ENCODE data around the gene KCNJ6.

KCNJ6 gene

DNA sequence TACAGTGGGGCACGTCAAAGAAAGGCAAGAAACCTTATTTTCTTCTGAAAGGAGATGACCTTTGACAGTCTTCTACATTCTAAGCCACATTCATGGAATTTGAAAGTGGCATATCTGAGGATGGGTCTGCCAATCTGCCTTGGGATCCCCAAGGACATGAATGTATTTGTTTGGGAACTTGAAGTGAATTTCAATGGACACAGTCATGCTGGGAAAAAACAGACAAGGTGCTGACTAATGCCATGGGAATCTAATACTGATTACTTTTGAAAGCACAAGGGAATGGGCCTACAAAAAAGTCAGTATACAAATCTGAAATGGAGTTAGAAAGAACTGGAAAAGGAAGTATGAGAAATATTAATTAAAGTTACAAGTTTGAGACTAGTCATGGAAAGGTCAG is 128.8 kb downstream of the KCNJ6 start:
- POLR2A ChIA-PET = no interaction called here
- Histone ChIP-seq H3K4me1 (ENCODE audit: control extremely low read depth in 1 of 4, control insufficient read depth in 4 of 4, insufficient read depth in 4 of 4, low read length in 3 of 4) (no peaks in the 10 kb centered on the region), H3K27me3 (replicated peaks in 2 of 5; ENCODE audit: control insufficient read depth in 4 of 5, insufficient read depth in 5 of 5, low read length in 4 of 5) (peaks cover 0 to 4% (median 0%) of the 10 kb centered on the region in 5 experiments), H3K27ac (ENCODE audit: insufficient read depth in 1 of 2, low read depth in 1 of 2, low read length in 2 of 2, poor library complexity in 1 of 2, severe bottlenecking in 2 of 2) (no peak overlapping the region), H3K36me3 (ENCODE audit: control insufficient read depth in 4 of 4, insufficient read depth in 4 of 4, low read length in 3 of 4) (no peaks in the 10 kb centered on the region), H3K4me3 (ENCODE audit: control insufficient read depth in 1 of 7, extremely low read depth in 1 of 7, insufficient read depth in 4 of 7, low read depth in 2 of 7, low read length in 6 of 7) (no peak overlapping the region), H3K9me3 (ENCODE audit: control extremely low read depth in 1 of 5, control insufficient read depth in 4 of 5, insufficient read depth in 2 of 5, low read depth in 1 of 5, low read length in 4 of 5) (peaks cover 0 to 8% (median 3%) of the 10 kb centered on the region in 5 experiments)
- WGBS (ENCODE audit: insufficient coverage) = 100% methylated on average over 1 of the region's 1 CpG
- CTCF ChIA-PET = no interaction called here
- DNase-seq = no peak

DNA sequence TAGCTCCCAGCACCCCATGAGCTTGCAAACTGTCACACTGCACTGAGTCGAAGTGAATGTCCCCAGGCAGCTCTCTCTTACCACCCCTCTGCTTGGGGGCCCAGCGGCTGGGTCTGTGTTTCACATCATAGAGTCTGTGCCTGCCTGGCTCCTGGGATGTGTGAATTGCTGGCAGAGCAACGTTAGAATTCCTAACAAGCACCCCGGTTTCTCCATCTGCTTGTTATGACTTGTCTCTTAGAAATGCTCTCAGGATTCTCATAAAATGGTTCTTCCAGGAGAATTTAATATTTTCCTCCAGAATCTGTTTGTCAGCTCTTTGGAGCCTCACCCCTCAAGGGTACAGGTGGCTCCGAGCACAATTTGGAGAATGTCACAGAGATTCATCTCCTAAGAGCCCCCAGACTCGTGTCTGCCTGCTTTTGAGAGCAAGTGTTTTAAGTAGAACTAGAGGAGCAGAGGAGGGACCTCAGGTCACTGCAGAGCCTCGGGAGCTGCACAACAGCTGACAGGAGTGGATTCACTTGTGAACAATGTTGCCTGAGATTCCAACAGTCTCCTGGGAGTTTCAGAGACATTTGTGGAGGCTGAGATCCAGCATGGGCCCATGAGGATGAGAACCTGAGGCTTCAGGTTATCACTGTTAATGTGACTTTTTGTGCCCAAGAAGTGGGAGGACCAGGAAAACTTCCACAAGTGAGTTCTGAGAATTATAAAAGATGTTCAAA is 131.5 kb downstream of the KCNJ6 start:
- WGBS (ENCODE audit: insufficient coverage) = 85% methylated on average over 7 of the region's 7 CpGs
- Histone ChIP-seq H3K9me3 (ENCODE audit: control extremely low read depth in 1 of 5, control insufficient read depth in 4 of 5, insufficient read depth in 2 of 5, low read depth in 1 of 5, low read length in 4 of 5) (peaks cover 2 to 16% (median 4%) of the 10 kb centered on the region in 5 experiments), H3K4me3 (ENCODE audit: control insufficient read depth in 1 of 7, extremely low read depth in 1 of 7, insufficient read depth in 4 of 7, low read depth in 2 of 7, low read length in 6 of 7) (no peak overlapping the region), H3K27me3 (replicated peaks in 2 of 5; ENCODE audit: control insufficient read depth in 4 of 5, insufficient read depth in 5 of 5, low read length in 4 of 5) (peaks cover 0 to 2% (median 0%) of the 10 kb centered on the region in 5 experiments), H3K27ac (ENCODE audit: insufficient read depth in 1 of 2, low read depth in 1 of 2, low read length in 2 of 2, poor library complexity in 1 of 2, severe bottlenecking in 2 of 2) (no peak overlapping the region), H3K36me3 (ENCODE audit: control insufficient read depth in 4 of 4, insufficient read depth in 4 of 4, low read length in 3 of 4) (no peaks in the 10 kb centered on the region), H3K4me1 (ENCODE audit: control extremely low read depth in 1 of 4, control insufficient read depth in 4 of 4, insufficient read depth in 4 of 4, low read length in 3 of 4) (no peaks in the 10 kb centered on the region)
- CTCF ChIA-PET = no interaction called here
- no peak for DNase-seq
- POLR2A ChIA-PET = interaction anchor here (0.5 kb wide), 1 partner anchor 1488 kb away, joined by 3 read pairs; no protein-coding TSS in a partner anchor

DNA sequence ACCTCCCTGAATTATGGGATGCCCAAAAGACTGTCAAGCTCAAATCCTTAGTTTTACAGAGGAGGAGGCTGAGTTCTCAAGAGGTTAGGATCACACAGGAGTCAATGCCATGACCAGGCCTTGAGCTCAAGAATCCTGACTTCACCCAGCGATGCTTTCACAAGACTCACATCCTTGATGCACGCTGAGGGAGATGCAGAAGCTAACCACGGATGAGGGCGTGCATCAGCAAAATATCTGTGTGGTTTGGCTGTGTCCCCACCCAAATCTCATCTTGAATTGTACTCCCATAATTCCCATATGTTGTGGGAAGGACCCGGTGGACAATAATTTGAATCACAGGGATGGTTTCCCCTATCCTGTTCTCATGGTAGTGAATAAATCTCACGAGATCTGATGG is 133.2 kb downstream of the KCNJ6 start:
- no peak overlapping the region for H3K27ac ChIP-seq (ENCODE audit: insufficient read depth in 1 of 2, low read depth in 1 of 2, low read length in 2 of 2, poor library complexity in 1 of 2, severe bottlenecking in 2 of 2)
- peaks cover 0 to 16% (median 2%) of the 10 kb centered on the region in 5 experiments for H3K9me3 ChIP-seq (ENCODE audit: control extremely low read depth in 1 of 5, control insufficient read depth in 4 of 5, insufficient read depth in 2 of 5, low read depth in 1 of 5, low read length in 4 of 5)
- CTCF ChIA-PET = interaction anchor here (1.3 kb wide), 1 partner anchor 70 kb away, joined by 5 read pairs; no protein-coding TSS in a partner anchor
- POLR2A ChIA-PET = interaction anchor here (0.7 kb wide), 1 partner anchor 45 kb away, joined by 3 read pairs; no protein-coding TSS in a partner anchor
- H3K4me3 ChIP-seq (ENCODE audit: control insufficient read depth in 1 of 7, extremely low read depth in 1 of 7, insufficient read depth in 4 of 7, low read depth in 2 of 7, low read length in 6 of 7) = no peak overlapping the region
- H3K27me3 ChIP-seq (replicated peaks in 2 of 5; ENCODE audit: control insufficient read depth in 4 of 5, insufficient read depth in 5 of 5, low read length in 4 of 5) = peaks cover 0 to 4% (median 0%) of the 10 kb centered on the region in 5 experiments
- no peaks in the 10 kb centered on the region for H3K4me1 ChIP-seq (ENCODE audit: control extremely low read depth in 1 of 4, control insufficient read depth in 4 of 4, insufficient read depth in 4 of 4, low read length in 3 of 4)
- no peaks in the 10 kb centered on the region for H3K36me3 ChIP-seq (ENCODE audit: control insufficient read depth in 4 of 4, insufficient read depth in 4 of 4, low read length in 3 of 4)
- 94% methylated on average over 6 of the region's 6 CpGs for WGBS (ENCODE audit: insufficient coverage)
- DNase-seq = no peak

DNA sequence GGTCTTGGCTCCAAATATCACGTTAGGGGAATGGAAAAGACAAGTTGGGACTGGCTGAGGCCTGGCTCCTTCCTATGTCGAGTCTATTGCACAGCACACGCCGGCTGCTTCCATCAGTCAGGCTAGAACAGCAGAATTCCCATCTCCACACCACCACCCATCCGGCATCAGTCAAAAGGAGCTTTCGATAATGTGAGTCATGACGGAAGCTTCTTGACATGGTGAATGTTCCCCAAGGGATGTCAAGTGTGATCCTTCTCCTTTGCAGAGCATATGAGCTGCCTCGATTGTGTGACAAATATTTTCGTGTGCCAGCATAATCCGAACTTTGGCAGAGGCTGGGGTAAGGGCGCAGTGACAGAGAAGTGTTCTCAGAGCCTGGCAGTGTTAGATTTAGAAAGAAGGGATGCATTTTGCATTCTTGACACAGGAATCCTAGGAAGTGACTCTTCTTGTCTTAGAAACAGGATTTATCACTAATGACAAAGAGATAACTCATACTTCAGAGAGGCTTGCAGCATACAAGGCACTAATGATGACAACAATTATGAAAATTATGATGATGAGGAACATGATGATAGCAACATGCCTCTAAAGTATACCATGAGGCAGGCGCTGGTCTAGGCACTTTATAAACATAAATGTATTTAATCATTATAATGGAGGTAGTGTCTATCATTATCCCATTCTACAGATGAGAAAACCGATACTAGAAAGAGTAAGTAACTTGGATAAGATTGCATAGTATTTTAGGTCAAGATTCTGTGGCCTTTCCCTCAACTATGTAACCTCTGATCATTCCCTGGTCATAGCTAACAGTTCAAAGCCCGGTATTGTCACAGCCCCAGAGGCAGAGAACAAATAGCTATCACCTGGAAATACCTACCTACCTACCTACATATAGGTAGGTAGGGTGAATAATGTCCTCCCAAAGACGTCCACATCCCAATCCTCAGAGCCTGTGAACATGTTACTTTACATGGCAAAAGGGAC is 135.0 kb downstream of the KCNJ6 start:
- H3K9me3 ChIP-seq (ENCODE audit: control extremely low read depth in 1 of 5, control insufficient read depth in 4 of 5, insufficient read depth in 2 of 5, low read depth in 1 of 5, low read length in 4 of 5) = peaks cover 0 to 16% (median 2%) of the 10 kb centered on the region in 5 experiments
- H3K4me1 ChIP-seq (ENCODE audit: control extremely low read depth in 1 of 4, control insufficient read depth in 4 of 4, insufficient read depth in 4 of 4, low read length in 3 of 4) = no peaks in the 10 kb centered on the region
- DNase-seq = no peak
- POLR2A ChIA-PET = no interaction called here
- H3K4me3 ChIP-seq (ENCODE audit: control insufficient read depth in 1 of 7, extremely low read depth in 1 of 7, insufficient read depth in 4 of 7, low read depth in 2 of 7, low read length in 6 of 7) = no peak overlapping the region
- CTCF ChIA-PET = interaction anchor here (1.3 kb wide), 1 partner anchor 69 kb away, joined by 5 read pairs; no protein-coding TSS in a partner anchor
- no peaks in the 10 kb centered on the region for H3K36me3 ChIP-seq (ENCODE audit: control insufficient read depth in 4 of 4, insufficient read depth in 4 of 4, low read length in 3 of 4)
- no peak overlapping the region for H3K27ac ChIP-seq (ENCODE audit: insufficient read depth in 1 of 2, low read depth in 1 of 2, low read length in 2 of 2, poor library complexity in 1 of 2, severe bottlenecking in 2 of 2)
- 93% methylated on average over 11 of the region's 15 CpGs for WGBS (ENCODE audit: insufficient coverage)
- H3K27me3 ChIP-seq (replicated peaks in 2 of 5; ENCODE audit: control insufficient read depth in 4 of 5, insufficient read depth in 5 of 5, low read length in 4 of 5) = peaks cover 0 to 7% (median 0%) of the 10 kb centered on the region in 5 experiments

DNA sequence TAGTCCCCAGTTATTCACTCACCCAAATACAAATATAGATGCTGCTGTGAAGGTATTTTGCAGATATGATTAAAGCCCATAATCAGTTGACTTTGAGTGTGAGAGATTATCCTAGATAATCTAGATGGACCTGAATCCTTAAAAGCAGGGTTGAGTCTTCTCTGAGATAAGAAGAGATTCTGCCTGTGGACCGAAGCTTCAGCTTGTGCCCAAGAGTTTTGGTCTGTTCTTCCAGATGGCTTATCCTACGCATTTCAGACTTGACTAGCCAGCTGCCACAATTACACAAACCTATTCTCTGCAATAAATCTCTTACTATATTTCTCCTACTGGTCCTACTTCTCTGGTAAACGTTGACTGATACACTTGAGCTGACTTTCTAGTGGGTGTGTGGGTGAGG is 145.1 kb downstream of the KCNJ6 start:
- POLR2A ChIA-PET = no interaction called here
- 100% methylated on average over 2 of the region's 3 CpGs for WGBS (ENCODE audit: insufficient coverage)
- H3K4me1 ChIP-seq (ENCODE audit: control extremely low read depth in 1 of 4, control insufficient read depth in 4 of 4, insufficient read depth in 4 of 4, low read length in 3 of 4) = no peaks in the 10 kb centered on the region
- no peak overlapping the region for H3K27ac ChIP-seq (ENCODE audit: insufficient read depth in 1 of 2, low read depth in 1 of 2, low read length in 2 of 2, poor library complexity in 1 of 2, severe bottlenecking in 2 of 2)
- no peak for DNase-seq
- H3K27me3 ChIP-seq (replicated peaks in 2 of 5; ENCODE audit: control insufficient read depth in 4 of 5, insufficient read depth in 5 of 5, low read length in 4 of 5) = peaks cover 0 to 8% (median 0%) of the 10 kb centered on the region in 5 experiments
- CTCF ChIA-PET = interaction anchor here (1.5 kb wide), 1 partner anchor 16 kb away, joined by 3 read pairs; no protein-coding TSS in a partner anchor
- H3K9me3 ChIP-seq (ENCODE audit: control extremely low read depth in 1 of 5, control insufficient read depth in 4 of 5, insufficient read depth in 2 of 5, low read depth in 1 of 5, low read length in 4 of 5) = no peaks in the 10 kb centered on the region
- no peaks in the 10 kb centered on the region for H3K36me3 ChIP-seq (ENCODE audit: control insufficient read depth in 4 of 4, insufficient read depth in 4 of 4, low read length in 3 of 4)
- no peak overlapping the region for H3K4me3 ChIP-seq (ENCODE audit: control insufficient read depth in 1 of 7, extremely low read depth in 1 of 7, insufficient read depth in 4 of 7, low read depth in 2 of 7, low read length in 6 of 7)

DNA sequence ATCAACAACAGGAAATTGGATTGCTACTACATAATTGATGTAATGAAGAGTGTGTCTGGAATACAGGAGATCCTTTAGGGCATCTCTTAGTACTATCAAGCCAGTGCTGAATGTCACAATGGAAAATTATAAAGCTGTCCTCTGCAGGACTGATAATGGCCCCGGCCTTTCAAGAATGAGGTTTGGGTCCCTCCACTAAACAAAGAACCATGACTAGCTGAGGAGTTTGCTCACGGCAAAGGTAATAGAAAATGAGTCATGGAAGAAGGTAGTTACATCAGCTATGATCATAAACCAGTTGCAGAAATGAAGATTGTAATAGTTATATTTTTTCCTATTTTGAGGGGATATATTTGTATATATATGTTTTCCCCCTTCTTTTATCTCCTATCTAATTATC is 145.8 kb downstream of the KCNJ6 start:
- Histone ChIP-seq H3K36me3 (ENCODE audit: control insufficient read depth in 4 of 4, insufficient read depth in 4 of 4, low read length in 3 of 4) (no peaks in the 10 kb centered on the region), H3K27me3 (replicated peaks in 2 of 5; ENCODE audit: control insufficient read depth in 4 of 5, insufficient read depth in 5 of 5, low read length in 4 of 5) (peaks cover 0 to 8% (median 0%) of the 10 kb centered on the region in 5 experiments), H3K4me3 (ENCODE audit: control insufficient read depth in 1 of 7, extremely low read depth in 1 of 7, insufficient read depth in 4 of 7, low read depth in 2 of 7, low read length in 6 of 7) (no peak overlapping the region), H3K4me1 (ENCODE audit: control extremely low read depth in 1 of 4, control insufficient read depth in 4 of 4, insufficient read depth in 4 of 4, low read length in 3 of 4) (no peaks in the 10 kb centered on the region), H3K27ac (ENCODE audit: insufficient read depth in 1 of 2, low read depth in 1 of 2, low read length in 2 of 2, poor library complexity in 1 of 2, severe bottlenecking in 2 of 2) (no peak overlapping the region), H3K9me3 (ENCODE audit: control extremely low read depth in 1 of 5, control insufficient read depth in 4 of 5, insufficient read depth in 2 of 5, low read depth in 1 of 5, low read length in 4 of 5) (no peaks in the 10 kb centered on the region)
- 100% methylated on average over 1 of the region's 2 CpGs for WGBS (ENCODE audit: insufficient coverage)
- POLR2A ChIA-PET = no interaction called here
- CTCF ChIA-PET = interaction anchor here (1.5 kb wide), 1 partner anchor 16 kb away, joined by 3 read pairs; no protein-coding TSS in a partner anchor
- no peak for DNase-seq

All from common myeloid progenitor, CD34-positive (primary cell).